PFSK-1 (cell line): ENCODE measurements around the gene PRODH.

ENCODE experiments used
- FOXP2 ChIP-seq: optimal IDR thresholded peaks from 2 replicates; pipeline ENCODE3; 2011; ENCODE audit warnings: borderline replicate concordance, control low read depth, inconsistent platforms; ENCODE audit not compliant: insufficient read depth; ENCODE audit errors: extremely low read length, extremely low read depth
- POLR2AphosphoS5 ChIP-seq: IDR thresholded peaks from 2 replicates; pipeline ENCODE4 v1.6.1; 2012; ENCODE audit warnings: low read depth, mild to moderate bottlenecking, control low read depth, low read length, moderate library complexity
- REST ChIP-seq, 2 experiments: IDR thresholded peaks; 2 replicates each; pipeline versions ENCODE4 v1.6.1 to v1.8.0; 2011 to 2012; ENCODE audit warnings: low read depth in 2 of 2, low read length in 2 of 2, control low read depth in 1 of 2, inconsistent platforms in 1 of 2, mild to moderate bottlenecking in 1 of 2, moderate library complexity in 1 of 2; ENCODE audit not compliant: insufficient read depth in 1 of 2
- SIN3A ChIP-seq: IDR thresholded peaks from 2 replicates; pipeline ENCODE4 v1.6.1; 2012; ENCODE audit warnings: mild to moderate bottlenecking, low read length, moderate library complexity, borderline replicate concordance; ENCODE audit not compliant: insufficient read depth
- TAF1 ChIP-seq: IDR thresholded peaks from 2 replicates; pipeline ENCODE4 v1.6.1; 2012; ENCODE audit warnings: low read length, control low read depth, borderline replicate concordance; ENCODE audit not compliant: insufficient read depth

Gene PRODH

GRCh38 chr22:18905540-18906409 lies 30.3 kb downstream of the PRODH start, which contains the start of gene DGCR6:
TSS of gene DGCR6 (plus strand) at chr22:18906320. CDS start at chr22:18906375, 55 bp downstream.
- TF ChIP-seq REST (IDR thresholded peaks at IDR 0.05; ENCODE audit: insufficient read depth in 1 of 2, low read depth in 2 of 2, low read length in 2 of 2): no peak
- TF ChIP-seq FOXP2: no peak
- TF ChIP-seq TAF1: no peak
- no peak for TF ChIP-seq POLR2AphosphoS5
- TF ChIP-seq SIN3A: no peak

GRCh38 chr22:18888115-18888514 lies 48.0 kb downstream of the PRODH start:
- no peak for TF ChIP-seq SIN3A
- no peak for TF ChIP-seq POLR2AphosphoS5
- TF ChIP-seq FOXP2: no peak
- no peak for TF ChIP-seq TAF1
- no peak for TF ChIP-seq REST (IDR thresholded peaks at IDR 0.05; ENCODE audit: insufficient read depth in 1 of 2, low read depth in 2 of 2, low read length in 2 of 2)
